ENCODE data around the gene IL17F. TPM values are rescaled to one million over a fixed set of nuclear protein-coding genes. Genes with fewer than 3 reads are reported as not detected.

IL17F gene
- total RNA-seq, 2 donors from 2014 or later, result 0.32 TPM; not detected in 1

DNA sequence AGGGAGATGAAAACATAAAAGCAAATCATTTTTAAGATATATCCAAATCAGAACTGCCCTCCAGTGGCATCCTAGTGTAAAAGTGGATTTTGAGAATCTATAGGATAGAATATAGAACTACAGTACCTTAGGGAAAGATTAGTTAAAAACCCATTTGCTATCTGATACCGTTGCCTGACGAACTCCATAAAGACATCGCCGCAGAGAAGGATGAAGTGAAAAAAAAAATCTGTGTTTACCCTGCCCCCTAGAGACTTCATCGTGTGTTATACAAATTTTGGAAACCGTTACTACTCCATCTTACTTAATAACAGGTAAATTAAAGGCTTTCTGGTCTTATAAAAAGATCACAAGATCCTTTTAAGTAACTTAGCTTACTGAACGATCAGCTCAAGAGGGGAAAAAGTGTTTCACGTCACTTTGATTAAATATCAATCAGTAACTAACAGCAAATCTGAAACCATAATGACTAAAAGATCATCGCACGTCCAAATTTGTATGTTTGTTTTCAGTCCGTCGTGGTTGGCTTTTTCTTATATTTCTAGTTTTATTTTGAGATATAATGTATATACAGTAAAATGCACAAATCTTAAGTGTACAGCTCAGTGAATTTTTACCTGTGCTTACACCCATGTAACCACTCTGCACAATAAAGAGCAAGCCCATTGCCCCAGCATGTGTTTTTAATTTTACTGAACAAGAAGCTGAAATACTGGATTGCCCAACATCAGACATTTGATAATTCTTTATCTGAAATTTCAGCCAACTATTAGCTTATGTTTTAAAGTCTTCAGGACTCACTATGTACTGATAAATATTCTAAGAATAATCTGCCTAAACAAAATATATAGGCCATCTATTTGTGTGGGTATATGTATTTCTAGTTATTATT, 41.1 kb upstream of the IL17F start:
- H3K4me3 ChIP-seq, result peak overlapping the region; percentile 32
- no peaks in the 10 kb centered on the region for H3K27me3 ChIP-seq
- intact Hi-C loops (cut with DNase I), result loop anchor here (5.0 kb wide), 1 partner anchor 112 kb away; no protein-coding TSS in a partner anchor
- peaks cover 5% of the 10 kb centered on the region for H3K4me1 ChIP-seq
- no peaks in the 10 kb centered on the region for H3K9me3 ChIP-seq
- peak overlapping the region; percentile 58 for H3K27ac ChIP-seq
- DNase-seq, result no peak
- TF ChIP-seq CTCF (IDR thresholded peaks at IDR 0.05), result no peak
- H3K36me3 ChIP-seq, result no peaks in the 10 kb centered on the region
- peak overlapping the region; percentile 16 to 62 for H3K9ac ChIP-seq (ENCODE audit: low read depth in 2 of 2, low read length in 2 of 2)

GRCh38 chr6:52284460-52285176, 40.3 kb upstream of the IL17F start, which contains the start of gene MCM3:
TSS of gene MCM3 (minus strand) at chr6:52284742. CDS start at chr6:52284674, 68 bp downstream.
- no peak for TF ChIP-seq CTCF (IDR thresholded peaks at IDR 0.05)
- DNase-seq, result peak; percentile 98
- Histone ChIP-seq H3K4me3 (peak within 1 kb of the TSS; percentile 87), H3K9ac (ENCODE audit: low read depth in 2 of 2, low read length in 2 of 2) (peak within 1 kb of the TSS; percentile 62 to 64), H3K9me3 (no peaks in the 10 kb centered on the region), H3K4me1 (peaks cover 5% of the 10 kb centered on the region), H3K36me3 (no peaks in the 10 kb centered on the region), H3K27me3 (no peaks in the 10 kb centered on the region), H3K27ac (peak within 1 kb of the TSS; percentile 58)
- intact Hi-C loops (cut with DNase I), result loop anchor here (5.0 kb wide), 2 partner anchors 113 to 383 kb away; no protein-coding TSS in a partner anchor

GRCh38 chr6:52284131-52284459, 39.8 kb upstream of the IL17F start:
- no peak for TF ChIP-seq CTCF (IDR thresholded peaks at IDR 0.05)
- Histone ChIP-seq H3K4me3 (peak overlapping the region; percentile 87), H3K9ac (ENCODE audit: low read depth in 2 of 2, low read length in 2 of 2) (peak overlapping the region; percentile 62 to 64), H3K9me3 (no peaks in the 10 kb centered on the region), H3K4me1 (peaks cover 5% of the 10 kb centered on the region), H3K27me3 (no peaks in the 10 kb centered on the region), H3K27ac (peak overlapping the region; percentile 58), H3K36me3 (no peaks in the 10 kb centered on the region)
- peak; percentile 66 for DNase-seq
- intact Hi-C loops (cut with DNase I), result loop anchor here (5.0 kb wide), 1 partner anchor 383 kb away; no protein-coding TSS in a partner anchor

GRCh38 chr6:52283111-52283510, 38.8 kb upstream of the IL17F start:
- Histone ChIP-seq H3K4me3 (no peak overlapping the region), H3K9me3 (no peaks in the 10 kb centered on the region), H3K27me3 (no peaks in the 10 kb centered on the region), H3K9ac (ENCODE audit: low read depth in 2 of 2, low read length in 2 of 2) (peak overlapping the region in 1 of 2 donors; percentile 41), H3K36me3 (no peaks in the 10 kb centered on the region), H3K27ac (no peak overlapping the region), H3K4me1 (peaks cover 5% of the 10 kb centered on the region)
- DNase-seq, result no peak
- intact Hi-C loops (cut with DNase I), result loop anchor here (5.0 kb wide), 1 partner anchor 384 kb away; no protein-coding TSS in a partner anchor
- TF ChIP-seq CTCF (IDR thresholded peaks at IDR 0.05), result no peak

GRCh38 chr6:52276130-52276529, 31.8 kb upstream of the IL17F start:
- H3K9ac ChIP-seq (ENCODE audit: low read depth in 2 of 2, low read length in 2 of 2), result no peak overlapping the region
- no peaks in the 10 kb centered on the region for H3K4me1 ChIP-seq
- intact Hi-C loops (cut with DNase I), result no loop called here
- TF ChIP-seq CTCF (IDR thresholded peaks at IDR 0.05), result no peak
- no peaks in the 10 kb centered on the region for H3K27me3 ChIP-seq
- H3K36me3 ChIP-seq, result peaks cover 8% of the 10 kb centered on the region
- no peak overlapping the region for H3K27ac ChIP-seq
- no peak for DNase-seq
- H3K9me3 ChIP-seq, result no peaks in the 10 kb centered on the region
- no peak overlapping the region for H3K4me3 ChIP-seq

Measured in colonic mucosa (tissue), 4 donors.